Hepatocyte (in vitro differentiated cells): ENCODE data around the gene SPP1. TPM values are rescaled to one million over a fixed set of nuclear protein-coding genes. Genes with fewer than 3 reads are reported as not detected.

Source experiments
- DNase-seq: peaks from one replicate; pipeline ENCODE4 v3.0.0-alpha.2; 2016; ENCODE audit warnings: low spot score
- H2AFZ ChIP-seq: fragments of 200-600 bp; sonication (generic); 2 replicates; pipeline ENCODE4 v1.6.0; 2016; ENCODE audit warnings: antibody characterized with exemption, mild to moderate bottlenecking
- H3K27ac ChIP-seq: fragments of 200-600 bp; sonication (generic); 2 replicates; pipeline ENCODE4 v1.5.1; 2016; ENCODE audit warnings: mild to moderate bottlenecking
- H3K27me3 ChIP-seq: fragments of 200-600 bp; sonication (generic); 2 replicates; pipeline ENCODE4 v1.6.1; 2016
- H3K36me3 ChIP-seq: fragments of 200-600 bp; sonication (generic); replicated peaks from 2 replicates; pipeline ENCODE4 v1.5.1; 2016; ENCODE audit warnings: low read depth; ENCODE audit not compliant: insufficient read depth
- H3K4me1 ChIP-seq: fragments of 200-600 bp; sonication (generic); 2 replicates; pipeline ENCODE4 v1.5.1; 2016; ENCODE audit warnings: mild to moderate bottlenecking, moderate library complexity; ENCODE audit not compliant: insufficient read depth
- H3K4me2 ChIP-seq: fragments of 200-600 bp; sonication (generic); 2 replicates; pipeline ENCODE4 v1.6.0; 2016
- H3K4me3 ChIP-seq: fragments of 200-600 bp; sonication (generic); 2 replicates; pipeline ENCODE4 v1.5.1; 2016; ENCODE audit warnings: mild to moderate bottlenecking
- H3K79me2 ChIP-seq: fragments of 200-600 bp; sonication (generic); 2 replicates; pipeline ENCODE4 v1.6.0; 2017; ENCODE audit warnings: mild to moderate bottlenecking
- H3K9me2 ChIP-seq: fragments of 200-600 bp; sonication (generic); replicated peaks from 2 replicates; pipeline ENCODE4 v1.6.0; 2017; ENCODE audit warnings: mild to moderate bottlenecking; ENCODE audit not compliant: insufficient read depth
- H3K9me3 ChIP-seq: fragments of 200-600 bp; sonication (generic); 2 replicates; pipeline ENCODE4 v1.5.1; 2016; ENCODE audit warnings: low read depth, mild to moderate bottlenecking
- H4K20me1 ChIP-seq: fragments of 200-600 bp; sonication (generic); 2 replicates; pipeline ENCODE4 v1.6.0; 2016; ENCODE audit warnings: mild to moderate bottlenecking; ENCODE audit not compliant: insufficient read depth, poor library complexity, severe bottlenecking
- EZH2 ChIP-seq: fragments of 200-600 bp; sonication (generic); IDR thresholded peaks from 2 replicates; pipeline ENCODE4 v1.6.1; 2016; ENCODE audit warnings: antibody characterized with exemption, mild to moderate bottlenecking, borderline replicate concordance
- EZH2phosphoT487 ChIP-seq: fragments of 200-600 bp; sonication (generic); IDR thresholded peaks from one replicate; pipeline ENCODE4 v1.6.1; 2018; ENCODE audit warnings: antibody characterized with exemption, mild to moderate bottlenecking, low read depth, moderate library complexity; ENCODE audit not compliant: unreplicated experiment, severe bottlenecking
- WGBS: methylation state at CpG from one replicate; pipeline ENCODE4 v1.1.6; 2016; ENCODE audit warnings: low lambda C conversion rate; ENCODE audit errors: missing lambda C conversion rate; 5-methylcytosine and 5-hydroxymethylcytosine counted together
- polyA plus RNA-seq: library from polyadenylated mRNA; unstranded; fragments of >200 nt; fragmentation: Nextera tagmentation; extraction: Ambion mirVana; gene quantifications from 2 replicates; pipeline ENCODE4 v1.2.1, GENCODE V29; 2016
- total RNA-seq: library from RNA; depleted of rRNA; stranded (reverse); fragments of >200 nt; gene quantifications from 2 replicates; pipeline ENCODE4 v1.2.3, GENCODE V29; 2014
- TF ChIP-seq, protein P1 (sequence below): fragments of 200-600 bp; sonication (generic); IDR thresholded peaks from 2 replicates; pipeline ENCODE4 v1.5.1; 2016; ENCODE audit warnings: antibody characterized with exemption, mild to moderate bottlenecking; ENCODE audit not compliant: poor library complexity

Gene SPP1
- total and polyA plus RNA-seq, 2 experiments from 2014 or later, result 225 to 244 TPM

DNA sequence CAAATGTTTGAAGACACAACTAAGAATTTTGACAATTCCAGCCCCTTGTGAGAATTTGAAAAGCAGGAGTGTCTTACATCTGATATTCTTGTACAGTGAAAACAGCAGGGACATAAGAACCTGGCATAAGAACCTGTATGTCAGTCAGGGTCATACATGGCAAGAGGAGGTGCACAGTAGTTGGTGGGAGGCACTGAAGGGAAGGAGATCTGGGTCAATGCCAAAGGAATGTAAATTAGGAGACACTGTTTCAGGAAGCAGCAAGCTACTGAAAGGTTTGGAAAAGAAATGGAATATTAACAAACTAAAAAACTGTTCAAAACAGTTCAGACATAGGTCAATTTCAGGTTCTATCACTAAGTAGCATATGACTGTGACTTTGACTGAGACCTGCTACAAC lies 25.0 kb upstream of the SPP1 start:
- no peaks in the 10 kb centered on the region for H3K4me1 ChIP-seq
- H3K36me3 ChIP-seq, result no peaks in the 10 kb centered on the region
- H3K9me2 ChIP-seq, result no peaks in the 10 kb centered on the region
- H4K20me1 ChIP-seq, result no peaks in the 10 kb centered on the region
- TF ChIP-seq, protein P1, sequence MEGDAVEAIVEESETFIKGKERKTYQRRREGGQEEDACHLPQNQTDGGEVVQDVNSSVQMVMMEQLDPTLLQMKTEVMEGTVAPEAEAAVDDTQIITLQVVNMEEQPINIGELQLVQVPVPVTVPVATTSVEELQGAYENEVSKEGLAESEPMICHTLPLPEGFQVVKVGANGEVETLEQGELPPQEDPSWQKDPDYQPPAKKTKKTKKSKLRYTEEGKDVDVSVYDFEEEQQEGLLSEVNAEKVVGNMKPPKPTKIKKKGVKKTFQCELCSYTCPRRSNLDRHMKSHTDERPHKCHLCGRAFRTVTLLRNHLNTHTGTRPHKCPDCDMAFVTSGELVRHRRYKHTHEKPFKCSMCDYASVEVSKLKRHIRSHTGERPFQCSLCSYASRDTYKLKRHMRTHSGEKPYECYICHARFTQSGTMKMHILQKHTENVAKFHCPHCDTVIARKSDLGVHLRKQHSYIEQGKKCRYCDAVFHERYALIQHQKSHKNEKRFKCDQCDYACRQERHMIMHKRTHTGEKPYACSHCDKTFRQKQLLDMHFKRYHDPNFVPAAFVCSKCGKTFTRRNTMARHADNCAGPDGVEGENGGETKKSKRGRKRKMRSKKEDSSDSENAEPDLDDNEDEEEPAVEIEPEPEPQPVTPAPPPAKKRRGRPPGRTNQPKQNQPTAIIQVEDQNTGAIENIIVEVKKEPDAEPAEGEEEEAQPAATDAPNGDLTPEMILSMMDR, result no peak
- no peak for TF ChIP-seq EZH2
- TF ChIP-seq EZH2phosphoT487, result no peak
- no peak overlapping the region for H2AFZ ChIP-seq
- no peak for DNase-seq
- H3K27me3 ChIP-seq, result no peaks in the 10 kb centered on the region
- H3K9me3 ChIP-seq, result no peaks in the 10 kb centered on the region
- H3K4me2 ChIP-seq, result no peak overlapping the region
- no peak overlapping the region for H3K4me3 ChIP-seq
- H3K79me2 ChIP-seq, result no peaks in the 10 kb centered on the region
- no peak overlapping the region for H3K27ac ChIP-seq

DNA sequence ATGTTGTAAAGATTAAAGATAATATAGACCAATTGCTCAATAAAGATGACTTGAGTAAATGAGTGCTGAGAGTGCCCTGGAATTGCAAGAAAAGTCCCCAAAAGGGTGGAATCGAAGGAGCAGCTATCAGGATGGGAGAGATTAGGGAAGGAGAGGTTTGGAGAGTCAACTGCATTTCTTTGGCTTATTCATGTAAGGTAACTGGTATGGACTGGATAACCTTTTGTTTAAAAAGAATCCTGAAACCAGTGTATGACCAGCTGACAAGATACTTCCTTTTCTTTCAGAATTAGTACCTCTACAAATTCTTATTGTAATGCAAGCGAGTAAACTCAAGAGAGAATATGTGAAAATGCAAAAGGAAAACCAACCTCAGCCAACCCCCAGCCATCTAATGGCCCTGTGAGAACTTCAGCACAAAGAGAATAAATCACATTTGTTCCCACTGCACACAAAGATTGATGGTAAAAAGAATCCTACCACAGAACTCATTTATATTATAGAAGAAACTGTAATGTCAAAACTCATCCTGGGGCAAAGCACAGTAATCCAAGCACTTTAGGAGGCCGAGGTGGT lies 24.5 kb upstream of the SPP1 start:
- TF ChIP-seq, protein P1, result no peak
- TF ChIP-seq EZH2phosphoT487 (no peak), EZH2 (no peak)
- DNase-seq, result no peak
- no peaks in the 10 kb centered on the region for H3K9me3 ChIP-seq
- no peak overlapping the region for H3K4me2 ChIP-seq
- no peaks in the 10 kb centered on the region for H4K20me1 ChIP-seq
- 88% methylated on average over 3 of the region's 3 CpGs for WGBS
- H3K4me3 ChIP-seq, result no peak overlapping the region
- no peaks in the 10 kb centered on the region for H3K9me2 ChIP-seq
- no peaks in the 10 kb centered on the region for H3K79me2 ChIP-seq
- H3K36me3 ChIP-seq, result no peaks in the 10 kb centered on the region
- H3K27ac ChIP-seq, result no peak overlapping the region
- no peak overlapping the region for H2AFZ ChIP-seq
- no peaks in the 10 kb centered on the region for H3K27me3 ChIP-seq
- no peaks in the 10 kb centered on the region for H3K4me1 ChIP-seq

DNA sequence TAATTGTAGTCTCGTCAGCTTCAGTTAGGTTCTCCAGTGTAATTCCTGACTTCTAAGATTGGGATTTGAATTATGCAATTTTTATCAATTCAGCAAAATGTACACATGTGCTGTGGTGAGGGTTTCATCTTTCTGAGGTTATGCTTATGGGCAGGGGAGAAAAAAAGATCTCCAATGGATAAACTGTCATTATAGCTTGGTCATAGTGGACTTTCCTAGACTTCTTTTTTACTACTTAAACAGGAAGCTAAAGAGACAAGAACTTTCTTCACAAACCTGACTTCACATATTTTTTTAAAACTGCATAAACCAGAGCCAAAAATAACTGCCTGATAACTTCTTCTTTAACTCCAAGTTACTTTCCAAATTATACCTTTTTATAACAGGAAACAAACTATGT lies 21.7 kb upstream of the SPP1 start:
- H3K4me2 ChIP-seq, result no peak overlapping the region
- TF ChIP-seq EZH2, result no peak
- TF ChIP-seq, protein P1, result no peak
- no peak for TF ChIP-seq EZH2phosphoT487
- no peak overlapping the region for H3K4me3 ChIP-seq
- H3K27me3 ChIP-seq, result no peaks in the 10 kb centered on the region
- no peaks in the 10 kb centered on the region for H3K79me2 ChIP-seq
- no peaks in the 10 kb centered on the region for H4K20me1 ChIP-seq
- no peak for DNase-seq
- no peak overlapping the region for H2AFZ ChIP-seq
- no peaks in the 10 kb centered on the region for H3K4me1 ChIP-seq
- no peaks in the 10 kb centered on the region for H3K9me2 ChIP-seq
- no peaks in the 10 kb centered on the region for H3K9me3 ChIP-seq
- 94% methylated on average over 1 of the region's 1 CpG for WGBS
- no peaks in the 10 kb centered on the region for H3K36me3 ChIP-seq
- no peak overlapping the region for H3K27ac ChIP-seq

DNA sequence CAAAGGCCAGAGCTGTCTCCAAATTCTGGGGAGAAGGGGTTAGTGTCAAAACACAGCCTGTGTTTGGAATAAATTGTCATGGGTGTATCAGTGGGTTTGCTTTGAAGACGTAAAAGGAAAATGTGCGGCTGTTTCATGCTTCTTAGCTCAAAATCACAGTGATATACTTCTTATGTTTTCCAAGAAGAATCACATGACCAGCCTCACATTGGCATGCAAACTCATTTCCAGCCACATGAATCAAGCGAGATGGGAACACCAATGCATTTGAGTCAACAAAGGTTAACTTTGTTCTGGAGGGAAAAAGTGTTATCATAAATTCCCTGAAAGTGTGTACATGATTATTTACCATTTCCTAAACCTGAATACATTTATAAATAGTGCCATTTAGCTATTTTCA lies 19.0 kb upstream of the SPP1 start:
- Histone ChIP-seq H3K27ac (no peak overlapping the region), H4K20me1 (no peaks in the 10 kb centered on the region)
- WGBS, result 86% methylated on average over 3 of the region's 3 CpGs

More for the DNA sequence above, 19.0 kb upstream of the SPP1 start:
- no peak overlapping the region for H3K4me2 ChIP-seq
- H3K9me3 ChIP-seq, result no peaks in the 10 kb centered on the region
- H3K4me3 ChIP-seq, result no peak overlapping the region
- no peak overlapping the region for H2AFZ ChIP-seq
- no peaks in the 10 kb centered on the region for H3K36me3 ChIP-seq
- DNase-seq, result no peak
- H3K9me2 ChIP-seq, result no peaks in the 10 kb centered on the region
- no peak for TF ChIP-seq EZH2phosphoT487
- no peak for TF ChIP-seq EZH2
- TF ChIP-seq, protein P1, result no peak
- no peaks in the 10 kb centered on the region for H3K4me1 ChIP-seq
- H3K27me3 ChIP-seq, result no peaks in the 10 kb centered on the region
- no peaks in the 10 kb centered on the region for H3K79me2 ChIP-seq
